GM12872 (cell line): Measurements from ENCODE around the gene CTU1.

ENCODE experiments used
- CTCF ChIP-seq: IDR thresholded peaks from 3 replicates; pipeline ENCODE4 v1.5.1; 2011; ENCODE audit warnings: low read depth, mild to moderate bottlenecking, low read length, moderate library complexity; ENCODE audit not compliant: insufficient read depth

The CTU1 gene

GRCh38 chr19:51096473-51097165 is 11.6 kb downstream of the CTU1 start:
- peak; percentile 34; the same call in 2 of the 3 replicates for TF ChIP-seq CTCF

DNA sequence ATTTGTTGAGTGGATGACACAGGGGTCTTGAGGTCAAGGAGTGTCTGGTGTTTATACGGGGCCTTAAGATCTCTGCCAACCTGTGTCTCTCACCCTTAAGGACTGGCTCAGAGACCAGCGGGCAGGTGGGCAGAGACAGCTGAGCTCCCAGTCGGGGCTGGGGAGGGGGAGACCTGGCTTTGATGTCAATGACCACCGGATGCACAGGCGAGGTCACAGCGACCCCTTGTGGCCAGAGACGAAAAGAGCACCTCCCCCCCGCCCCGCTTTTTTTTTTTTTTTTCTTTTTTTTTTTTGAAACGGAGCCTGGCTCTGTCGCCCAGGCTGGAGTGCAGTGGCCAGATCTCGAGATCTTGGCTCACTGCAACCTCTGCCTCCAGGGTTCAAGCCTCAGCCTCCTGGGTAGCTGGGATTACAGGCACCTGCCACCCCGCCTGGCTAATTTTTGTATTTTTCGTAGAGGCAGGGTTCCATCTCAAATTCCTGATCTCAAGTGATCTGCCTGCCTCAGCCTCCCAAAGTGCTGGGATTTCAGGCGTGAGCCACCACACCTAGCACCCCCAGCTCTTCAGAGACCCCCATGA is 13.4 kb downstream of the CTU1 start:
- TF ChIP-seq CTCF: peak; percentile 75

DNA sequence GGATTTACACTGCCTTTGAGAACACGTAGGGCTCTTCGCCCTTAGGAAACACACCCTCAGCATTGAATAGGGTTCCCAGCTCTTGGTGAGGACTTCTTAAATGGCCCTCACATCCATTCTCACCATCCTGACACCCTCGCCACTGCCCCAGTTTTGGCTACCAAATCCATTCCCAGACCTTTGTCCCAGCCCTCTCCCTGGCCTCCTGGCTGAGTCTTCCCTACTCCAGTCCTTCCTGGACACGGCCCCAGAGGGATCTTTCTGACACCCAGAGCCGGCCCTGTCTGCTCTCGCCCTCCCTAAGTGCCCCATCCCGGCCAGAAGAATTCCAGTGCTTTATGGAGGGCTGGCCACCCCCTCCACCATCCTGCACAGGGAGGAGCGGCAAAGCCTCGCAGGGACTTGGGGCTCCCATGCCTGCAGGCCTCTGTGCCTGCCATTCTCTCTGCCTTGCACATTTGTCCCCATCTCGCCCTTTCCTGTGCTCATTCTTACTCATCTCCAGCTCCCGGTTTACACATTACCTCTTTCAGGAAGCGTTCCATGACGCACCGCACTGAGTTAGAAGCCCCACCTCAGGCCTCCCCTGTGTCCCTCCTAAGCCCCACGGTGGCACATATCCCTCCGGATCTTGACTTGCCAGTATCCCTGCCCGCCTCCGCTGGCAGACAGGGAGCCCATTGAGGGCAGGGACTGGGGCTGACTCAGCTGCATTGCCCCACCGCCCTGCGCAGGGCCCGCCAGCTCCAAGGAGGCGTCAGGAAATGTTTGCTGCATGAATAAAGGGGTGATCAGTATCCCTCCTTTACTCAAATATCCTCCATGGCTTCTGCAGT is 14.5 kb downstream of the CTU1 start:
- TF ChIP-seq CTCF: no peak

DNA sequence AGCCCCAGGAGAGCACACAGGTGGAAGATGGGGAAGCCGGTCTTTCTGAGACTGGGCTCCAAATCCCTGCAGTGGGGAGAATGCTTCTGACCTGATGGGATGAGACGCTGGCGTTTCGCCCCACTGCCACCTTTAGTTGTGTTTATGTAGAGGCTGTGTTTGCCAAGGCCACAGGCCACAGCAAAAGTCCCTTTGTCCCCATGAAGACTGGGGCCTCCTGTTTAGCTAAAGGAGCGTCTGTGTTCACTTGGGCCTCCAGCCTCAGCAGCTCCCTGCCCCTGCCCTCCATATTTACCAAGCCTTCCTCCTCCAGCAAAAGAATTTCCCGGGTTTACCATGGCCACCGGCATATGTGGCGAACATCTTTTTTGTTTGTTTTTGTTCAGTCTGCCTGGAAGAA is 15.1 kb downstream of the CTU1 start:
- TF ChIP-seq CTCF: no peak

GRCh38 chr19:51091895-51092873 is 16.0 kb downstream of the CTU1 start:
- TF ChIP-seq CTCF: no peak

DNA sequence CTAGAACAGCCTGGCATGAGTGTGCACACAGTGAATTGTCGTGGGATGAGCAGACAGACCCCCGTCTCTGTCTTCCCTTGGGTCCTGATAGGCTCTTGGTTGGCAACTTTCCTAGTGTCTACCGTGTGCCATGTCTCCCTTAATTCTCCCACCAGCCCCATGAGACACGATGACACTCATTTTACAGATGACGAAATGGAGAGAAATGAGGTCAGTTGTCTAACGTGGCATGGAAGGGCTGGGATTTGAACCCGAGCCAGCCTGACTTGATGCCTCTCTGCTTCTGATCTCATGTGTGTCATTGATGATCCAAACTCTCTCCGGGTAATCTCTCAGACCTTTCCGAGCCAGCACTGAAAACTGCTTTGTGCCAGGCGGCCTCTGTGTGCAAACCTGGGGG is 17.1 kb downstream of the CTU1 start:
- TF ChIP-seq CTCF: no peak
